SJCRH30 (cell line): ENCODE data around the gene DDHD1. TPM values are rescaled to one million over a fixed set of nuclear protein-coding genes. Genes with fewer than 3 reads are reported as not detected.

Experiments used
- DNase-seq, 2 experiments: peaks; one replicate each; pipeline ENCODE4 v3.0.0-alpha.2; 2015 to 2020
- H3K27ac ChIP-seq: fragments of 250-450 bp; sonication (Bioruptor Pico); 2 replicates; pipeline ENCODE4 v1.5.1; 2020; ENCODE audit warnings: mild to moderate bottlenecking, moderate library complexity
- H3K27me3 ChIP-seq: fragments of 250-450 bp; sonication (Bioruptor Pico); 2 replicates; pipeline ENCODE4 v1.5.1; 2020; ENCODE audit warnings: mild to moderate bottlenecking, moderate library complexity
- H3K36me3 ChIP-seq: fragments of 250-450 bp; sonication (Bioruptor Pico); 2 replicates; pipeline ENCODE4 v1.5.1; 2020; ENCODE audit warnings: mild to moderate bottlenecking, moderate library complexity
- H3K4me1 ChIP-seq: fragments of 250-450 bp; sonication (Bioruptor Pico); 2 replicates; pipeline ENCODE4 v1.5.1; 2020; ENCODE audit warnings: mild to moderate bottlenecking, moderate library complexity
- H3K4me3 ChIP-seq: fragments of 250-450 bp; sonication (Bioruptor Pico); 2 replicates; pipeline ENCODE4 v1.5.1; 2020; ENCODE audit warnings: mild to moderate bottlenecking, moderate library complexity
- H3K9me3 ChIP-seq: fragments of 250-450 bp; sonication (Bioruptor Pico); replicated peaks from 2 replicates; pipeline ENCODE4 v1.5.1; 2020; ENCODE audit warnings: mild to moderate bottlenecking, moderate library complexity
- total RNA-seq: library from RNA; depleted of rRNA; stranded (reverse); fragments of >200 nt; shearing (Covaris generic); gene quantifications from 2 replicates; pipeline ENCODE4 v1.2.3, GENCODE V29; 2014; rRNA removed

The DDHD1 gene
- total RNA-seq, 1 experiment from 2014 or later = 41.3 TPM

DNA sequence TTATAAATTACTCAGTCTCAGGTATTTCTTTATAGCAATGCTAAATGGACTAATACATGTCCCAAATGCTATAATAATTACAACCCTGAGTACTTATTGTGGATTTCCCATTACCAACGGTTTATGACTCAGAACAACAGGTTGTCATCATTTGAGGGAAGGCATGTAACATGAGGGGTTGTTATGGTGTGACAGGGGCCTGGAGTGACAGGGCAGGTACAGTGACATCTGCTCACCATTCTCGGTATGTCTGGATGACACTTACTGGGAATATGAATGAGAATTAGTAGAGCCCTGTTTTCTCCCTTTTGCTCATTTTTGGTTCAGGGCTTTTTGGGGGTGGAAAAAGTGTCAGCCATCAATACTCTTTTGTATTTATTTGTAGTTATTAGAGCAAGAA is 166.1 kb downstream of the DDHD1 start:
- Histone ChIP-seq H3K9me3 (no peaks in the 10 kb centered on the region), H3K27me3 (no peaks in the 10 kb centered on the region), H3K4me1 (no peaks in the 10 kb centered on the region), H3K36me3 (no peaks in the 10 kb centered on the region), H3K27ac (no peak overlapping the region), H3K4me3 (no peak overlapping the region)
- no peak for DNase-seq

Other genes starting within 250 kb of the DDHD1 start
- gene FERMT2, start 202.3 kb downstream of the DDHD1 start, total RNA-seq = 62.5 and 65.3 TPM in 2 replicates